Endothelial cell of umbilical vein (primary cell): Measurements from ENCODE around the gene OR4E2. TPM values are rescaled to one million over a fixed set of nuclear protein-coding genes. Genes with fewer than 3 reads are reported as not detected.

Experiments used
- BruUV-seq: library from RNA; stranded (reverse); fragments of 400-500 nt; replicated peaks from 2 replicates; lab custom pipeline; 2021; lab: Mats Ljungman, UMichigan
- CTCF ChIA-PET: fragments of 300-600, 350-600 bp; sonication (Branson Sonifier 250); formaldehyde crosslinking; loops from one replicate; lab custom pipeline; 2021; ENCODE audit warnings: antibody characterized with exemption, inconsistent platforms; lab: Charles Lee
- POLR2A ChIA-PET: fragments of 300-600, 350-600 bp; sonication (Branson Sonifier 250); formaldehyde crosslinking; loops from one replicate; lab custom pipeline; 2021; ENCODE audit warnings: antibody characterized with exemption, inconsistent platforms; lab: Charles Lee
- DNase-seq: peaks from one replicate; pipeline ENCODE4 v3.0.0-alpha.2; 2011; ENCODE audit warnings: low read depth, low spot score
- FAIRE-seq: peaks from 2 replicates; lab custom pipeline; 2011; peaks lifted over from hg19 to GRCh38; lab: Jason Lieb, UNC
- H2AFZ ChIP-seq: 2 replicates; pipeline ENCODE4 v1.6.0; 2012; ENCODE audit warnings: low read depth, low read length, control low read depth, inconsistent platforms
- H3K27ac ChIP-seq: 2 replicates; pipeline ENCODE4 v1.5.1; 2011; ENCODE audit warnings: low read depth, mild to moderate bottlenecking, control low read depth, low read length, moderate library complexity; ENCODE audit not compliant: insufficient read depth
- H3K27me3 ChIP-seq, 2 experiments: 2 replicates each; pipeline versions ENCODE4 v1.6.0 to v1.6.1; 2011; ENCODE audit warnings: low read length in 2 of 2, mixed read lengths in 1 of 2; ENCODE audit not compliant: control insufficient read depth in 2 of 2, insufficient read depth in 2 of 2
- H3K36me3 ChIP-seq, 2 experiments: 2 replicates in 1 of 2; 3 replicates in 1 of 2; pipeline ENCODE4 v1.5.1; 2011; ENCODE audit warnings: low read length in 2 of 2, mild to moderate bottlenecking in 1 of 2, moderate library complexity in 1 of 2; ENCODE audit not compliant: control insufficient read depth in 2 of 2, insufficient read depth in 2 of 2; ENCODE audit errors: extremely low read depth in 1 of 2
- H3K4me1 ChIP-seq: 3 replicates; pipeline ENCODE4 v1.5.1; 2011; ENCODE audit warnings: mild to moderate bottlenecking, low read length; ENCODE audit not compliant: control insufficient read depth, insufficient read depth; ENCODE audit errors: extremely low read depth
- H3K4me2 ChIP-seq: 2 replicates; pipeline ENCODE4 v1.6.1; 2011; ENCODE audit warnings: low read length, control low read depth, mixed read lengths; ENCODE audit not compliant: insufficient read depth
- H3K4me3 ChIP-seq, 3 experiments: fragments of 200-600 bp in 1 of 3; sonication (generic), shearing (Covaris generic) in 1 of 3; replicated peaks in 1 of 3; 2 replicates each; pipeline ENCODE4 v1.5.1; 2011 to 2016; ENCODE audit warnings: control low read depth in 3 of 3, low read length in 3 of 3, mild to moderate bottlenecking in 2 of 3, inconsistent platforms in 1 of 3, low read depth in 1 of 3, moderate library complexity in 1 of 3; ENCODE audit not compliant: insufficient read depth in 1 of 3
- H3K79me2 ChIP-seq: 2 replicates; pipeline ENCODE4 v1.6.0; 2012; ENCODE audit warnings: low read length, inconsistent platforms; ENCODE audit not compliant: control insufficient read depth, insufficient read depth
- H3K9ac ChIP-seq: replicated peaks from 2 replicates; pipeline ENCODE3; 2011; ENCODE audit warnings: low read length, control low read depth; ENCODE audit not compliant: insufficient read depth; ENCODE audit errors: extremely low read depth
- H3K9me1 ChIP-seq: replicated peaks from 3 replicates; pipeline ENCODE4 v1.6.0; 2011; ENCODE audit warnings: mild to moderate bottlenecking, low read length; ENCODE audit not compliant: control insufficient read depth, insufficient read depth; ENCODE audit errors: extremely low read depth
- H3K9me3 ChIP-seq: replicated peaks from 2 replicates; pipeline ENCODE4 v1.5.1; 2012; ENCODE audit warnings: low read length, inconsistent platforms; ENCODE audit not compliant: control insufficient read depth, insufficient read depth
- H4K20me1 ChIP-seq: replicated peaks from 2 replicates; pipeline ENCODE3; 2011; ENCODE audit warnings: mild to moderate bottlenecking, low read length; ENCODE audit not compliant: control insufficient read depth, insufficient read depth; ENCODE audit errors: extremely low read depth
- EZH2 ChIP-seq: IDR thresholded peaks from 2 replicates; pipeline ENCODE4 v1.6.1; 2012; ENCODE audit warnings: borderline replicate concordance, low read depth, mild to moderate bottlenecking, moderate library complexity, low read length, inconsistent platforms; ENCODE audit not compliant: severe bottlenecking
- FOS ChIP-seq: IDR thresholded peaks from 2 replicates; pipeline ENCODE4 v1.6.1; 2011; ENCODE audit warnings: mild to moderate bottlenecking, low read length, moderate library complexity, borderline replicate concordance; ENCODE audit not compliant: insufficient read depth
- GATA2 ChIP-seq: IDR thresholded peaks from 2 replicates; pipeline ENCODE4 v1.7.0; 2011; ENCODE audit warnings: low read depth, mild to moderate bottlenecking, moderate library complexity, mixed read lengths, low read length; ENCODE audit not compliant: insufficient read length, insufficient read depth
- JUN ChIP-seq: IDR thresholded peaks from 2 replicates; pipeline ENCODE4 v1.6.1; 2011; ENCODE audit warnings: borderline replicate concordance, low read depth; ENCODE audit not compliant: insufficient read length, insufficient read depth
- MYC ChIP-seq: IDR thresholded peaks from one replicate; pipeline ENCODE4 v1.6.1; 2011; ENCODE audit warnings: mild to moderate bottlenecking, low read depth, low read length
- POLR2A ChIP-seq: IDR thresholded peaks from 2 replicates; pipeline ENCODE4 v1.6.1; 2012; ENCODE audit warnings: low read depth, mild to moderate bottlenecking, control low read depth, low read length
- POLR2AphosphoS5 ChIP-seq: IDR thresholded peaks from 2 replicates; pipeline ENCODE4 v1.6.1; 2012; ENCODE audit warnings: low read depth, mild to moderate bottlenecking, control low read depth, low read length, moderate library complexity; ENCODE audit not compliant: insufficient read depth
- dilution Hi-C: fragments of 300-500 bp; cut with MboI; formaldehyde crosslinking; loops from one replicate; pipeline ENCODE4 v1.15.0; 2019; ENCODE audit warnings: low sequenced_read_pairs; ENCODE audit not compliant: extremely low pct_ligation_motif_present
- intact Hi-C: fragments of 100-400 bp; cut with micrococcal nuclease; formaldehyde crosslinking; loops from one replicate; pipeline ENCODE4 v1.10.0; 2022
- polyA plus RNA-seq, 4 experiments: library from polyadenylated mRNA; depleted of rRNA in 3 of 4; stranded (reverse) in 3 of 4; unstranded in 1 of 4; fragments of >200 nt; gene quantifications; 2 replicates each; pipeline versions ENCODE4 v1.2.1 to v1.2.3, GENCODE V29; 2011 to 2012; ENCODE audit warnings: missing spikeins in 1 of 4
- total RNA-seq: library from RNA; stranded (reverse); gene quantifications from 2 replicates; pipeline ENCODE4 v1.2.3, GENCODE V29; 2021
- TF ChIP-seq, protein P1 (sequence below), 2 donors: IDR thresholded peaks; 1 replicate in 1 of 2; 2 replicates in 1 of 2; pipeline ENCODE4 v1.5.1; 2011; ENCODE audit warnings: low read length in 2 of 2, mild to moderate bottlenecking in 2 of 2, moderate library complexity in 2 of 2, control low read depth in 1 of 2, inconsistent platforms in 1 of 2, low read depth in 1 of 2; ENCODE audit not compliant: insufficient read depth in 1 of 2; ENCODE audit errors: extremely low read depth in 1 of 2
- TF ChIP-seq, protein P2 (sequence below): IDR thresholded peaks from 2 replicates; pipeline ENCODE4 v1.6.1; 2011; ENCODE audit not compliant: insufficient read depth, insufficient read length

The OR4E2 gene
- total and polyA plus RNA-seq, 2 donors (not counting 3 experiments of a cell fraction or from before 2014, with no cell fraction given), result not detected

GRCh38 chr14:21642683-21643082 lies 11.0 kb upstream of the OR4E2 start:
- no peak for FAIRE-seq
- H3K36me3 ChIP-seq, result no peaks in the 10 kb centered on the region
- intact Hi-C loops, result loop anchor here (10.0 kb wide), 1 partner anchor 72 kb away; no protein-coding TSS in a partner anchor
- ChIA-PET CTCF (no interaction called here), POLR2A (no interaction called here)
- H3K4me1 ChIP-seq, result no peaks in the 10 kb centered on the region
- H3K4me3 ChIP-seq, result no peak overlapping the region
- H3K9me1 ChIP-seq, result no peaks in the 10 kb centered on the region
- no peaks in the 10 kb centered on the region for H3K9me3 ChIP-seq
- dilution Hi-C loops, result no loop called here
- no peak for TF ChIP-seq GATA2
- no peak for TF ChIP-seq JUN
- TF ChIP-seq, protein P1, sequence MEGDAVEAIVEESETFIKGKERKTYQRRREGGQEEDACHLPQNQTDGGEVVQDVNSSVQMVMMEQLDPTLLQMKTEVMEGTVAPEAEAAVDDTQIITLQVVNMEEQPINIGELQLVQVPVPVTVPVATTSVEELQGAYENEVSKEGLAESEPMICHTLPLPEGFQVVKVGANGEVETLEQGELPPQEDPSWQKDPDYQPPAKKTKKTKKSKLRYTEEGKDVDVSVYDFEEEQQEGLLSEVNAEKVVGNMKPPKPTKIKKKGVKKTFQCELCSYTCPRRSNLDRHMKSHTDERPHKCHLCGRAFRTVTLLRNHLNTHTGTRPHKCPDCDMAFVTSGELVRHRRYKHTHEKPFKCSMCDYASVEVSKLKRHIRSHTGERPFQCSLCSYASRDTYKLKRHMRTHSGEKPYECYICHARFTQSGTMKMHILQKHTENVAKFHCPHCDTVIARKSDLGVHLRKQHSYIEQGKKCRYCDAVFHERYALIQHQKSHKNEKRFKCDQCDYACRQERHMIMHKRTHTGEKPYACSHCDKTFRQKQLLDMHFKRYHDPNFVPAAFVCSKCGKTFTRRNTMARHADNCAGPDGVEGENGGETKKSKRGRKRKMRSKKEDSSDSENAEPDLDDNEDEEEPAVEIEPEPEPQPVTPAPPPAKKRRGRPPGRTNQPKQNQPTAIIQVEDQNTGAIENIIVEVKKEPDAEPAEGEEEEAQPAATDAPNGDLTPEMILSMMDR (IDR thresholded peaks at IDR 0.05; ENCODE audit: extremely low read depth in 1 of 2, insufficient read depth in 1 of 2, low read depth in 1 of 2, low read length in 2 of 2), result no peak
- TF ChIP-seq FOS, result no peak
- TF ChIP-seq, protein P2, sequence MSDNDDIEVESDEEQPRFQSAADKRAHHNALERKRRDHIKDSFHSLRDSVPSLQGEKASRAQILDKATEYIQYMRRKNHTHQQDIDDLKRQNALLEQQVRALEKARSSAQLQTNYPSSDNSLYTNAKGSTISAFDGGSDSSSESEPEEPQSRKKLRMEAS, result no peak
- no peak for TF ChIP-seq MYC
- no peak for TF ChIP-seq POLR2A
- no peak for TF ChIP-seq EZH2
- no peak for TF ChIP-seq POLR2AphosphoS5
- no peak overlapping the region for H2AFZ ChIP-seq
- no peaks in the 10 kb centered on the region for H4K20me1 ChIP-seq
- no peak overlapping the region for H3K9ac ChIP-seq
- H3K27me3 ChIP-seq, result no peaks in the 10 kb centered on the region
- H3K79me2 ChIP-seq, result no peaks in the 10 kb centered on the region
- no peak overlapping the region for H3K27ac ChIP-seq
- H3K4me2 ChIP-seq, result no peak overlapping the region
- DNase-seq, result no peak
- BruUV-seq, result no TSS peak
